Measurements from ENCODE around the gene IGF2BP2. TPM values are rescaled to one million over a fixed set of nuclear protein-coding genes. Genes with fewer than 3 reads are reported as not detected.

IGF2BP2 gene
- total RNA-seq, 1 experiment from 2014 or later, result 133 TPM

DNA sequence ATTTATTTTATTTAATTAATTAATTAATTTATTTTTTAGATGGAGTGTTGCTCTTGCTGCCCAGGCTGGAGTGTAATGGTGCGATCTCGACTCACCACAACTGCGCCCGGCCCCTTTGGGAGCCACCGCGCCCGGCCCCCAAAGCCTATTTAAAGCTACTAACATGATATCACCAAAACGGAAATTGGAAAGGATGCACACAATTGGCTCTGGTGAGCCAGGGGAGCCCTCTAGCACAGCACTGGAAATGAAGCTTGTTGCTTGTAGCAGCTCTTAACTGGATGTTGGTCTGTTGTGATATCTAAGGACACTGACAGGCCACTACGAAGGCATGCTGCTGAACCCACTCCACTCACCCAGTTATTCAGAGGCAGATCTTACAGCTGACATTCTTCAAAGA is 104.5 kb downstream of the IGF2BP2 start (continued):
- TF ChIP-seq TP53 (CRISPR knock-in tag; IDR thresholded peaks at IDR 0.05) (no peak), CTCF (IDR thresholded peaks at IDR 0.05) (no peak), FOXJ3 (CRISPR knock-in tag; IDR thresholded peaks at IDR 0.05; ENCODE audit: borderline replicate concordance) (no peak), TEAD1 (CRISPR knock-in tag; IDR thresholded peaks at IDR 0.05) (no peak), ETV6 (CRISPR knock-in tag; IDR thresholded peaks at IDR 0.05) (no peak)
- TF ChIP-seq, protein P1, sequence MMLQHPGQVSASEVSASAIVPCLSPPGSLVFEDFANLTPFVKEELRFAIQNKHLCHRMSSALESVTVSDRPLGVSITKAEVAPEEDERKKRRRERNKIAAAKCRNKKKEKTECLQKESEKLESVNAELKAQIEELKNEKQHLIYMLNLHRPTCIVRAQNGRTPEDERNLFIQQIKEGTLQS (CRISPR knock-in tag; conservative IDR thresholded peaks at IDR 0.05), result no peak
- TF ChIP-seq, protein P2, sequence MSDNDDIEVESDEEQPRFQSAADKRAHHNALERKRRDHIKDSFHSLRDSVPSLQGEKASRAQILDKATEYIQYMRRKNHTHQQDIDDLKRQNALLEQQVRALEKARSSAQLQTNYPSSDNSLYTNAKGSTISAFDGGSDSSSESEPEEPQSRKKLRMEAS (CRISPR knock-in tag; IDR thresholded peaks at IDR 0.05), result no peak

- POLR2A ChIA-PET, result no interaction called here
- peaks cover 83% of the 10 kb centered on the region for H3K4me1 Mint-ChIP-seq
Observed at GRCh38 chr3:185718736-185719593, 105.9 kb downstream of the IGF2BP2 start.

More at GRCh38 chr3:185718736-185719593, 105.9 kb downstream of the IGF2BP2 start:
- H3K27ac Mint-ChIP-seq, result peak overlapping the region; percentile 87
- peaks cover 5% of the 10 kb centered on the region; the same call in 1 of the 2 replicates for H3K9me3 Mint-ChIP-seq
- DNase-seq (ENCODE audit: low spot score), result no peak
- TF ChIP-seq MXD4 (CRISPR knock-in tag; IDR thresholded peaks at IDR 0.05; ENCODE audit: borderline replicate concordance) (no peak), SP1 (CRISPR knock-in tag; conservative IDR thresholded peaks at IDR 0.05) (no peak), NR1H2 (CRISPR knock-in tag; IDR thresholded peaks at IDR 0.05) (no peak), ESRRA (CRISPR knock-in tag; IDR thresholded peaks at IDR 0.05; ENCODE audit: borderline replicate concordance) (no peak), ZNF138 (CRISPR knock-in tag; conservative IDR thresholded peaks at IDR 0.05) (no peak), TCF7 (CRISPR knock-in tag; IDR thresholded peaks at IDR 0.05; ENCODE audit: low read depth) (no peak), IRF1 (CRISPR knock-in tag; IDR thresholded peaks at IDR 0.05) (no peak), NR3C1 (CRISPR knock-in tag; conservative IDR thresholded peaks at IDR 0.05; ENCODE audit: low read depth) (no peak)
- TF ChIP-seq, protein P3, sequence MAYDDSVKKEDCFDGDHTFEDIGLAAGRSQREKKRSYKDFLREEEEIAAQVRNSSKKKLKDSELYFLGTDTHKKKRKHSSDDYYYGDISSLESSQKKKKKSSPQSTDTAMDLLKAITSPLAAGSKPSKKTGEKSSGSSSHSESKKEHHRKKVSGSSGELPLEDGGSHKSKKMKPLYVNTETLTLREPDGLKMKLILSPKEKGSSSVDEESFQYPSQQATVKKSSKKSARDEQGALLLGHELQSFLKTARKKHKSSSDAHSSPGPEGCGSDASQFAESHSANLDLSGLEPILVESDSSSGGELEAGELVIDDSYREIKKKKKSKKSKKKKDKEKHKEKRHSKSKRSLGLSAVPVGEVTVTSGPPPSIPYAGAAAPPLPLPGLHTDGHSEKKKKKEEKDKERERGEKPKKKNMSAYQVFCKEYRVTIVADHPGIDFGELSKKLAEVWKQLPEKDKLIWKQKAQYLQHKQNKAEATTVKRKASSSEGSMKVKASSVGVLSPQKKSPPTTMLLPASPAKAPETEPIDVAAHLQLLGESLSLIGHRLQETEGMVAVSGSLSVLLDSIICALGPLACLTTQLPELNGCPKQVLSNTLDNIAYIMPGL (CRISPR knock-in tag; IDR thresholded peaks at IDR 0.05), result no peak
- TF ChIP-seq, protein P4, sequence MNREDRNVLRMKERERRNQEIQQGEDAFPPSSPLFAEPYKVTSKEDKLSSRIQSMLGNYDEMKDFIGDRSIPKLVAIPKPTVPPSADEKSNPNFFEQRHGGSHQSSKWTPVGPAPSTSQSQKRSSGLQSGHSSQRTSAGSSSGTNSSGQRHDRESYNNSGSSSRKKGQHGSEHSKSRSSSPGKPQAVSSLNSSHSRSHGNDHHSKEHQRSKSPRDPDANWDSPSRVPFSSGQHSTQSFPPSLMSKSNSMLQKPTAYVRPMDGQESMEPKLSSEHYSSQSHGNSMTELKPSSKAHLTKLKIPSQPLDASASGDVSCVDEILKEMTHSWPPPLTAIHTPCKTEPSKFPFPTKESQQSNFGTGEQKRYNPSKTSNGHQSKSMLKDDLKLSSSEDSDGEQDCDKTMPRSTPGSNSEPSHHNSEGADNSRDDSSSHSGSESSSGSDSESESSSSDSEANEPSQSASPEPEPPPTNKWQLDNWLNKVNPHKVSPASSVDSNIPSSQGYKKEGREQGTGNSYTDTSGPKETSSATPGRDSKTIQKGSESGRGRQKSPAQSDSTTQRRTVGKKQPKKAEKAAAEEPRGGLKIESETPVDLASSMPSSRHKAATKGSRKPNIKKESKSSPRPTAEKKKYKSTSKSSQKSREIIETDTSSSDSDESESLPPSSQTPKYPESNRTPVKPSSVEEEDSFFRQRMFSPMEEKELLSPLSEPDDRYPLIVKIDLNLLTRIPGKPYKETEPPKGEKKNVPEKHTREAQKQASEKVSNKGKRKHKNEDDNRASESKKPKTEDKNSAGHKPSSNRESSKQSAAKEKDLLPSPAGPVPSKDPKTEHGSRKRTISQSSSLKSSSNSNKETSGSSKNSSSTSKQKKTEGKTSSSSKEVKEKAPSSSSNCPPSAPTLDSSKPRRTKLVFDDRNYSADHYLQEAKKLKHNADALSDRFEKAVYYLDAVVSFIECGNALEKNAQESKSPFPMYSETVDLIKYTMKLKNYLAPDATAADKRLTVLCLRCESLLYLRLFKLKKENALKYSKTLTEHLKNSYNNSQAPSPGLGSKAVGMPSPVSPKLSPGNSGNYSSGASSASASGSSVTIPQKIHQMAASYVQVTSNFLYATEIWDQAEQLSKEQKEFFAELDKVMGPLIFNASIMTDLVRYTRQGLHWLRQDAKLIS (CRISPR knock-in tag; IDR thresholded peaks at IDR 0.05; ENCODE audit: borderline replicate concordance), result no peak
- no peaks in the 10 kb centered on the region for H3K27me3 Mint-ChIP-seq (ENCODE audit: low read depth)
- CTCF ChIA-PET, result interaction anchor here (1.4 to 2.9 kb wide), 7 partner anchors 10 to 225 kb away, joined by 3 to 13 read pairs (median 6); no protein-coding TSS in a partner anchor
- no peaks in the 10 kb centered on the region for H3K36me3 Mint-ChIP-seq
- H3K4me3 Mint-ChIP-seq, result no peak overlapping the region
- no peak for ATAC-seq

Data from WTC11 (cell line).